ENCODE results near the gene HSD17B3.

GRCh38 chr9:96236854-96237550, 65.0 kb downstream of the HSD17B3 start:
- TF ChIP-seq POLR2A (IDR thresholded peaks at IDR 0.05) (no peak), POLR2AphosphoS5 (IDR thresholded peaks at IDR 0.05) (no peak)
- TF ChIP-seq, protein P1, sequence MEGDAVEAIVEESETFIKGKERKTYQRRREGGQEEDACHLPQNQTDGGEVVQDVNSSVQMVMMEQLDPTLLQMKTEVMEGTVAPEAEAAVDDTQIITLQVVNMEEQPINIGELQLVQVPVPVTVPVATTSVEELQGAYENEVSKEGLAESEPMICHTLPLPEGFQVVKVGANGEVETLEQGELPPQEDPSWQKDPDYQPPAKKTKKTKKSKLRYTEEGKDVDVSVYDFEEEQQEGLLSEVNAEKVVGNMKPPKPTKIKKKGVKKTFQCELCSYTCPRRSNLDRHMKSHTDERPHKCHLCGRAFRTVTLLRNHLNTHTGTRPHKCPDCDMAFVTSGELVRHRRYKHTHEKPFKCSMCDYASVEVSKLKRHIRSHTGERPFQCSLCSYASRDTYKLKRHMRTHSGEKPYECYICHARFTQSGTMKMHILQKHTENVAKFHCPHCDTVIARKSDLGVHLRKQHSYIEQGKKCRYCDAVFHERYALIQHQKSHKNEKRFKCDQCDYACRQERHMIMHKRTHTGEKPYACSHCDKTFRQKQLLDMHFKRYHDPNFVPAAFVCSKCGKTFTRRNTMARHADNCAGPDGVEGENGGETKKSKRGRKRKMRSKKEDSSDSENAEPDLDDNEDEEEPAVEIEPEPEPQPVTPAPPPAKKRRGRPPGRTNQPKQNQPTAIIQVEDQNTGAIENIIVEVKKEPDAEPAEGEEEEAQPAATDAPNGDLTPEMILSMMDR (IDR thresholded peaks at IDR 0.05): no peak

Measured in sigmoid colon (tissue), 4 donors.